Ascending aorta (tissue), 2 donors: Measurements from ENCODE around the gene CYS1. TPM values are rescaled to one million over a fixed set of nuclear protein-coding genes. Genes with fewer than 3 reads are reported as not detected.

Source experiments
- DNase-seq, 2 donors: peaks; one replicate each; pipeline ENCODE4 v3.0.0-alpha.2; 2019; ENCODE audit warnings: low spot score in 2 of 2
- H3K27ac ChIP-seq, 2 donors: fragments of 200-600 bp; sonication (generic); one replicate each; pipeline ENCODE4 v1.5.1; 2016 to 2017; ENCODE audit warnings: mild to moderate bottlenecking in 1 of 2
- H3K27me3 ChIP-seq: fragments of 200-600 bp; sonication (generic); one replicate; pipeline ENCODE4 v1.5.1; 2017
- H3K36me3 ChIP-seq, 2 donors: fragments of 200-600 bp; sonication (generic); one replicate each; pipeline ENCODE4 v1.5.1; 2016
- H3K4me1 ChIP-seq, 2 donors: fragments of 200-600 bp; sonication (generic); one replicate each; pipeline ENCODE4 v1.5.1; 2016 to 2017; ENCODE audit warnings: mild to moderate bottlenecking in 1 of 2
- H3K4me3 ChIP-seq, 2 donors: fragments of 200-600 bp; sonication (generic); one replicate each; pipeline ENCODE4 v1.5.1; 2016 to 2017; ENCODE audit warnings: mild to moderate bottlenecking in 1 of 2
- H3K9me3 ChIP-seq, 2 donors: fragments of 200-600 bp; sonication (generic); one replicate each; pipeline ENCODE4 v1.5.1; 2016
- CTCF ChIP-seq, 3 experiments: fragments of 200-600 bp in 2 of 3; fragments of 450-650 bp in 1 of 3; sonication (generic) in 2 of 3; IDR thresholded peaks; one replicate each; pipeline ENCODE4 v1.5.1; 2016 to 2019; ENCODE audit warnings: antibody characterized with exemption in 3 of 3, mild to moderate bottlenecking in 1 of 3, moderate library complexity in 1 of 3
- intact Hi-C: fragments of 100-400 bp; cut with DNase I; formaldehyde crosslinking; loops from one replicate; pipeline ENCODE4 v1.15.1; 2023
- total RNA-seq: library from RNA; depleted of rRNA; stranded (reverse); fragments of >200 nt; gene quantifications from one replicate; pipeline ENCODE4 v1.1.0, GENCODE V29; 2016

Gene CYS1
- 13.8 TPM for total RNA-seq

GRCh38 chr2:10079870-10080535, at the start of gene CYS1:
CYS1 (minus strand) TSS chr2:10080411; CDS start chr2:10080223, 188 bp downstream.
- Histone ChIP-seq H3K36me3 (no peaks in the 10 kb centered on the region), H3K9me3 (no peaks in the 10 kb centered on the region), H3K27me3 (no peaks in the 10 kb centered on the region), H3K4me3 (peak within 1 kb of the TSS; percentile 84 to 95), H3K4me1 (peaks cover 0 to 10% of the 10 kb centered on the region in 2 donors), H3K27ac (peak within 1 kb of the TSS; percentile 85 to 98)
- intact Hi-C loops = loop anchor here (1.0 to 10.0 kb wide), 5 partner anchors 38 to 367 kb away; partner anchors contain the start of genes KLF11, ODC1 and TAF1B
- no peak for DNase-seq
- TF ChIP-seq CTCF (IDR thresholded peaks at IDR 0.05) = peak in 1 of 3 experiments; percentile 57

- intact Hi-C loops = loop anchor here (10.0 kb wide), 1 partner anchor 535 kb away; no protein-coding TSS in a partner anchor
- Histone ChIP-seq H3K27ac (no peak overlapping the region), H3K27me3 (no peaks in the 10 kb centered on the region), H3K4me3 (no peak overlapping the region), H3K4me1 (no peaks in the 10 kb centered on the region), H3K9me3 (no peaks in the 10 kb centered on the region), H3K36me3 (no peaks in the 10 kb centered on the region)
- no peak for TF ChIP-seq CTCF (IDR thresholded peaks at IDR 0.05)
- no peak for DNase-seq
Measured at GRCh38 chr2:10129490-10129889, 49.3 kb upstream of the CYS1 start.

DNA sequence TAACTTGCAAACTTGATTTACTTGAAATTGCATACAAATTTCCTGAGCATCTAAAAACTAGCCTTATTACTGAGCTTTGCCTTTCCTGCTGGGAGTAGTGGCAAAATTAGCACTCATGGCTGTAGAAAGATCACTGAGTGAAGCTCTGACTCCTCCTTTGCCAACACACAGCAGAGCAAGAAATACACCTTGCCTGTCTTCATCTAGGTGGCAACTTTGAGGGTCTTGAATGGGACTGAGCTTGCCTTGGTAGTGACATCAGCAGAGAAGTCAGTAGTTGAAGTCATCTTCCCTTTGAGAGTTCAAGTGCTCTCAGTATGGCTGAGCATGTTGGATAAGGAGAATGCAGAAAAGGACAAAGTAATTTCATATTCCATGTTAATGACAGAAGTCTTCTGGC, 48.2 kb upstream of the CYS1 start:
- H3K9me3 ChIP-seq = no peaks in the 10 kb centered on the region
- H3K36me3 ChIP-seq = no peaks in the 10 kb centered on the region
- no peak for DNase-seq
- TF ChIP-seq CTCF (IDR thresholded peaks at IDR 0.05) = no peak
- H3K27me3 ChIP-seq = no peaks in the 10 kb centered on the region
- H3K27ac ChIP-seq = no peak overlapping the region
- intact Hi-C loops = loop anchor here (10.0 kb wide), 1 partner anchor 536 kb away; no protein-coding TSS in a partner anchor
- no peak overlapping the region for H3K4me3 ChIP-seq
- no peaks in the 10 kb centered on the region for H3K4me1 ChIP-seq

DNA sequence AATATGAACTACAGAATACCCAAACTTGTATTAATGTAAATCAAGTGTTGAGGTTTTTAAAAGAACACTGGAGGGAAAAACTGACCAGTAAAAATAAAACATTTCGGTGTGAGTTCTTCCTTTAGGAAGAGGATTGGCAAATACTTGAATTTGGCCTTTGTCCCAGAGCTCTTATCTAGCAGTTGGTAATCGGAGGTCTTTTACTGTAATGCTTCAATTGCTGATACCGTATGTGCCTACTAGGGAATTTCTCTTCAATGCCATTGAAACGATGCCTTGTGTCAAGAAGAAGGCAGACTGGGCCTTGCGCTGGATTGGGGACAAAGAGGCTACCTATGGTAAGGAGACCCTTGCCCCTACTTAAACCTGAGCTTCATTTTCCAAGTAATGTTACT, 46.4 kb upstream of the CYS1 start:
- H3K9me3 ChIP-seq = no peaks in the 10 kb centered on the region
- intact Hi-C loops = loop anchor here (10.0 kb wide), 1 partner anchor 538 kb away; no protein-coding TSS in a partner anchor

DNA sequence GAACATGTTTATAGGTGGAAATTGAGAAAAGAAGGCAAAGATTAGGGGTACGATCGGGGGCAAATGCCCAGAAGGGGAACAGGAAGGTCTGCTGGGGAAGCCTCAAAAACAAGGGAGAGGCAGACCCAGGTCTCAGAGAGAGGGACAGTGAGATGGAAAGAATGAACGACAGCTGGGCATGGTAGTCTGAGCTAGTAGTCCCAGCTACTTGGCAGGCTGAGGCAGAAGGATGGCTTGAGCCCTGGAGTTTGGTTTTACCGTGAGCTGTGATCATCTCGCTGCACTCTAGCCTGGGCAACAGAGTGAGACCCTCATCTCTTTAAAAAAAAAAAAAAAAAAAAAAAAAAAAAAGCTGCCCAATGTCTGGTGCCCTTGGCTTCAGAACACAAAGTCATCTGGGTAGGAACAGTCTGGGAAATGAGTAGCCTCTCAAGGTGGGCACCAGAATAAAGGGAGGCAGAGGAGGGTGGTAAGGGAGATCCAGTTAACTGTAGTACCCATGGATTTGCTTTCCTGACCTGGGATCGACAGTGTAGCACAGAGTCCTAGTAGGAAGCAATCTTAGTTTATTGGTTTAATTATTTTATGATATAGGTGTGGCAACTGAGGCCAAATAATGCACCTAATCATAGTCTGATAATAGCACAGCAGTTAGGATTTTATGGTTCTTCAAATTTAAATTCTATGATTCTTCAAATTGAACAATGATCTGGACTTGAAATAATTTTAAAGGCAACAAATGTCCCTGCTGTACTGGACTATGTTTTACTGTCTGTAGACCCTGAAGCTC, 45.8 kb upstream of the CYS1 start:
- H3K9me3 ChIP-seq = no peaks in the 10 kb centered on the region
- TF ChIP-seq CTCF (IDR thresholded peaks at IDR 0.05) = no peak
- no peak overlapping the region for H3K4me3 ChIP-seq
- no peaks in the 10 kb centered on the region for H3K36me3 ChIP-seq
- no peak overlapping the region for H3K27ac ChIP-seq
- intact Hi-C loops = loop anchor here (10.0 kb wide), 1 partner anchor 539 kb away; no protein-coding TSS in a partner anchor
- peaks cover 13 to 15% of the 10 kb centered on the region in 2 donors for H3K4me1 ChIP-seq
- no peak for DNase-seq
- peaks cover 7% of the 10 kb centered on the region for H3K27me3 ChIP-seq

More for the DNA sequence above, 46.4 kb upstream of the CYS1 start:
- Histone ChIP-seq H3K4me1 (peaks cover 12 to 13% of the 10 kb centered on the region in 2 donors), H3K27me3 (peaks cover 7% of the 10 kb centered on the region), H3K4me3 (no peak overlapping the region), H3K36me3 (no peaks in the 10 kb centered on the region), H3K27ac (no peak overlapping the region)
- no peak for DNase-seq
- TF ChIP-seq CTCF (IDR thresholded peaks at IDR 0.05) = no peak
